HepG2 (cell line): ENCODE data around the gene BOD1L1. TPM values are rescaled to one million over a fixed set of nuclear protein-coding genes. Genes with fewer than 3 reads are reported as not detected.

Experiments
- ATAC-seq: fragments of 200-7000 bp; cut with Tn5 transposase; 3 replicates; pipeline ENCODE4 v1.9.1; 2020; ENCODE audit warnings: mild to moderate bottlenecking, moderate library complexity
- BruUV-seq: library from RNA; stranded (reverse); fragments of 400-500 nt; replicated peaks from 2 replicates; lab custom pipeline; 2021; lab: Mats Ljungman, UMichigan
- CTCF ChIA-PET: fragments of 300-600 bp; formaldehyde crosslinking; extraction: SDS; loops from one replicate; lab custom pipeline; 2021; ENCODE audit warnings: low total read pairs, inconsistent platforms, low intra/inter-chr PET ratio; lab: Yijun Ruan, JAX
- POLR2A ChIA-PET: fragments of 350-600 bp; sonication (Branson Sonifier 250); formaldehyde crosslinking; loops from one replicate; lab custom pipeline; 2020; ENCODE audit warnings: antibody characterized with exemption, inconsistent platforms; lab: Yijun Ruan, JAX
- DNase-seq: peaks from one replicate; pipeline ENCODE4 v3.0.0-alpha.2; 2015; ENCODE audit warnings: low spot score
- FAIRE-seq: peaks from 3 replicates; lab custom pipeline; 2011; peaks lifted over from hg19 to GRCh38; lab: Jason Lieb, UNC
- H2AFZ ChIP-seq: one replicate; pipeline ENCODE4 v1.6.1; 2011; ENCODE audit warnings: low read length, inconsistent platforms
- H3K27ac ChIP-seq: fragments of 300-600 bp; 3 replicates; pipeline ENCODE4 v1.8.0; 2011; ENCODE audit warnings: mixed run types, mild to moderate bottlenecking, mixed read lengths, low read length, inconsistent platforms; ENCODE audit not compliant: insufficient read depth; ENCODE audit errors: extremely low read length
- H3K27me3 ChIP-seq, 2 experiments: fragments of 200-600 bp in 1 of 2; 2 replicates in 1 of 2; 3 replicates in 1 of 2; pipeline versions ENCODE4 v1.6.0 to v1.8.0; 2011; ENCODE audit warnings: low read length in 2 of 2, mild to moderate bottlenecking in 2 of 2, moderate library complexity in 2 of 2, inconsistent platforms in 1 of 2; ENCODE audit not compliant: insufficient read depth in 2 of 2, control insufficient read depth in 1 of 2
- H3K36me3 ChIP-seq, 2 experiments: fragments of 200-600 bp in 1 of 2; replicated peaks in 1 of 2; 2 replicates in 1 of 2; 3 replicates in 1 of 2; pipeline versions ENCODE4 v1.5.1 to v1.8.0; 2011; ENCODE audit warnings: low read length in 2 of 2, inconsistent platforms in 1 of 2; ENCODE audit not compliant: insufficient read depth in 2 of 2, control insufficient read depth in 1 of 2
- H3K4me1 ChIP-seq: 2 replicates; pipeline ENCODE4 v1.5.1; 2012; ENCODE audit warnings: low read length, inconsistent platforms; ENCODE audit not compliant: insufficient read depth
- H3K4me2 ChIP-seq: 2 replicates; pipeline ENCODE4 v1.6.0; 2011; ENCODE audit warnings: low read depth, low read length, inconsistent platforms
- H3K4me3 ChIP-seq, 3 experiments: fragments of 200-600 bp in 1 of 3; sonication (generic), shearing (Covaris generic) in 1 of 3; replicated peaks in 1 of 3; 2 replicates each; pipeline ENCODE4 v1.5.1; 2011 to 2016; ENCODE audit warnings: low read length in 3 of 3, inconsistent platforms in 2 of 3, low read depth in 2 of 3, mild to moderate bottlenecking in 2 of 3, control low read depth in 1 of 3, mixed read lengths in 1 of 3; ENCODE audit not compliant: insufficient read depth in 1 of 3
- H3K79me2 ChIP-seq: one replicate; pipeline ENCODE4 v1.6.1; 2011; ENCODE audit warnings: low read length, inconsistent platforms; ENCODE audit not compliant: insufficient read depth
- H3K9ac ChIP-seq: 2 replicates; pipeline ENCODE4 v1.6.0; 2011; ENCODE audit warnings: mild to moderate bottlenecking, low read depth, low read length, inconsistent platforms; ENCODE audit not compliant: insufficient read depth
- H3K9me3 ChIP-seq: 2 replicates; pipeline ENCODE4 v1.5.1; 2012; ENCODE audit warnings: mild to moderate bottlenecking, low read length
- H4K20me1 ChIP-seq: 2 replicates; pipeline ENCODE4 v1.6.0; 2011; ENCODE audit warnings: inconsistent platforms, mild to moderate bottlenecking, low read length, moderate library complexity; ENCODE audit not compliant: insufficient read depth
- ARID2 ChIP-seq: sonication (generic); formaldehyde crosslinking; IDR thresholded peaks from 2 replicates; pipeline ENCODE4 v1.8.1; 2022; ENCODE audit warnings: mild to moderate bottlenecking, missing genetic modification reagents, borderline replicate concordance
- BRCA1 ChIP-seq: sonication (generic); formaldehyde crosslinking; IDR thresholded peaks from 2 replicates; pipeline ENCODE4 v1.4.0; 2020; ENCODE audit warnings: missing genetic modification reagents
- GPN1 ChIP-seq: sonication (generic); formaldehyde crosslinking; IDR thresholded peaks from 2 replicates; pipeline ENCODE4 v1.5.1; 2020; ENCODE audit warnings: missing genetic modification reagents, borderline replicate concordance
- HMGA1 ChIP-seq: sonication (generic); formaldehyde crosslinking; conservative IDR thresholded peaks from 2 replicates; pipeline ENCODE4 v1.4.0; 2020; ENCODE audit warnings: missing genetic modification reagents
- HOXA3 ChIP-seq: sonication (generic); formaldehyde crosslinking; IDR thresholded peaks from 2 replicates; pipeline ENCODE4 v1.5.0; 2020; ENCODE audit warnings: missing genetic modification reagents
- PRDM4 ChIP-seq: sonication (generic); formaldehyde crosslinking; IDR thresholded peaks from 2 replicates; pipeline ENCODE4 v1.9.0; 2021; ENCODE audit warnings: missing genetic modification reagents, borderline replicate concordance
- RELA ChIP-seq: sonication (generic); formaldehyde crosslinking; IDR thresholded peaks from 2 replicates; pipeline ENCODE4 v1.4.0; 2020; ENCODE audit warnings: missing genetic modification reagents
- SAP130 ChIP-seq: IDR thresholded peaks from 2 replicates; pipeline ENCODE4 v1.6.1; 2016; ENCODE audit warnings: low read depth
- TCF12 ChIP-seq, 2 experiments: fragments of 450-650 bp in 1 of 2; sonication (generic) in 1 of 2; formaldehyde crosslinking in 1 of 2; IDR thresholded peaks; 2 replicates each; pipeline versions ENCODE4 v1.6.1 to v1.8.0; 2017 to 2022; ENCODE audit warnings: antibody characterized with exemption in 1 of 2, mild to moderate bottlenecking in 1 of 2, missing genetic modification reagents in 1 of 2, moderate library complexity in 1 of 2
- ZNF260 ChIP-seq: sonication (generic); formaldehyde crosslinking; IDR thresholded peaks from 2 replicates; pipeline ENCODE4 v1.4.0; 2020; ENCODE audit warnings: missing genetic modification reagents, low read depth, mild to moderate bottlenecking, borderline replicate concordance
- ZNF552 ChIP-seq: sonication (generic); formaldehyde crosslinking; IDR thresholded peaks from 2 replicates; pipeline ENCODE4 v1.9.0; 2022; ENCODE audit warnings: missing genetic modification reagents, mild to moderate bottlenecking, borderline replicate concordance
- ZNF740 ChIP-seq: sonication (generic); formaldehyde crosslinking; IDR thresholded peaks from 2 replicates; pipeline ENCODE4 v1.4.0; 2020; ENCODE audit warnings: missing genetic modification reagents
- ZNF792 ChIP-seq: IDR thresholded peaks from 2 replicates; pipeline ENCODE4 v1.6.1; 2016
- WGBS: methylation state at CpG from one replicate; pipeline ENCODE4 v1.1.6; 2017; ENCODE audit warnings: low lambda C conversion rate; 5-methylcytosine and 5-hydroxymethylcytosine counted together
- in situ Hi-C: cut with HindIII; loops from 2 replicates; pipeline ENCODE4 v1.10.0; 2017; ENCODE audit warnings: low pct_unique_long_range_greater_than_20kb; ENCODE audit not compliant: extremely low pct_ligation_motif_present
- intact Hi-C: fragments of 100-400 bp; cut with micrococcal nuclease; formaldehyde crosslinking; loops from one replicate; pipeline ENCODE4 v1.10.0; 2022; ENCODE audit not compliant: unreplicated experiment
- polyA plus RNA-seq, 8 experiments: library from polyadenylated mRNA; depleted of rRNA in 3 of 8; stranded (reverse) in 7 of 8; unstranded in 1 of 8; fragments of >200 nt; fragmentation: Illumina TruSeq in 4 of 8; extraction: Trizol in 4 of 8; gene quantifications; 2 replicates each; pipeline versions ENCODE4 v1.2.1 to v1.2.3, GENCODE V29; 2011 to 2016; ENCODE audit warnings: low read depth in 4 of 8, missing spikeins in 1 of 8, mixed read lengths in 1 of 8; ENCODE audit not compliant: insufficient read depth in 1 of 8
- total RNA-seq, 5 experiments: library from RNA; depleted of rRNA; stranded (reverse); fragments of >200 nt; fragmentation: Illumina TruSeq; extraction: Trizol; gene quantifications; 2 replicates each; pipeline ENCODE4 v1.2.3, GENCODE V29; 2016; ENCODE audit warnings: low read depth in 1 of 5

Gene BOD1L1
- total and polyA plus RNA-seq, 2 of the 13 experiments (the other 11 are each of a cell fraction or from before 2014, with no cell fraction given), result 11.7 to 17.9 TPM

- H3K4me2 ChIP-seq, result no peak overlapping the region
- FAIRE-seq, result no peak
- H3K9me3 ChIP-seq, result no peaks in the 10 kb centered on the region
- ChIA-PET CTCF (no interaction called here), POLR2A (no interaction called here)
- 65% methylated on average over 10 of the region's 10 CpGs for WGBS
- H3K4me1 ChIP-seq, result peaks cover 23% of the 10 kb centered on the region
- in situ Hi-C loops (no loop called here), intact Hi-C loops (loop anchor here (10.0 kb wide), 1 partner anchor 416 kb away; no protein-coding TSS in a partner anchor)
- H4K20me1 ChIP-seq, result 0 out of 2 replicates have a peak, but pooled peaks cover 2% of the 10 kb centered on the region
- no peaks in the 10 kb centered on the region for H3K79me2 ChIP-seq
- no peak for TF ChIP-seq HOXA3 (CRISPR knock-in tag)
- no peak for TF ChIP-seq SAP130 (CRISPR knock-in tag)
- no peak for TF ChIP-seq PRDM4 (CRISPR knock-in tag)
- no peak for TF ChIP-seq GPN1 (CRISPR knock-in tag)
- TF ChIP-seq BRCA1 (CRISPR knock-in tag), result no peak
- no peak for TF ChIP-seq ZNF260 (CRISPR knock-in tag)
- no peak for TF ChIP-seq HMGA1 (CRISPR knock-in tag)
- no peak for TF ChIP-seq ZNF792 (CRISPR knock-in tag)
- no peak for TF ChIP-seq ZNF740 (CRISPR knock-in tag)
- TF ChIP-seq ZNF552 (CRISPR knock-in tag), result no peak
- no peak for TF ChIP-seq TCF12 (IDR thresholded peaks at IDR 0.05)
- TF ChIP-seq TCF12 (CRISPR knock-in tag; IDR thresholded peaks at IDR 0.05), result no peak
- TF ChIP-seq ARID2 (CRISPR knock-in tag), result no peak
- TF ChIP-seq RELA, result no peak
- ATAC-seq, result no peak
- DNase-seq, result no peak
- no peak overlapping the region for H3K9ac ChIP-seq
- H2AFZ ChIP-seq, result no peak overlapping the region
- H3K27me3 ChIP-seq, result peaks cover 5 to 58% of the 10 kb centered on the region in 2 experiments; a peak in 4 of 5 replicates
- no peak overlapping the region for H3K27ac ChIP-seq
- no peak overlapping the region for H3K4me3 ChIP-seq
- no TSS peak for BruUV-seq
- H3K36me3 ChIP-seq, result no peaks in the 10 kb centered on the region
Observed at GRCh38 chr4:13541176-13541604, 86.3 kb downstream of the BOD1L1 start.
